HepG2 (cell line): ENCODE data around the gene PPM1M. TPM values are rescaled to one million over a fixed set of nuclear protein-coding genes. Genes with fewer than 3 reads are reported as not detected.

Experiments used
- ARID4A ChIP-seq: sonication (generic); formaldehyde crosslinking; IDR thresholded peaks from 2 replicates; pipeline ENCODE4 v1.5.0; 2020; ENCODE audit warnings: mild to moderate bottlenecking, missing genetic modification reagents, borderline replicate concordance
- BRD4 ChIP-seq: sonication (generic); formaldehyde crosslinking; IDR thresholded peaks from 2 replicates; pipeline ENCODE4 v1.4.0; 2020; ENCODE audit warnings: missing genetic modification reagents
- IRF2 ChIP-seq: IDR thresholded peaks from 2 replicates; pipeline ENCODE4 v1.6.1; 2018; ENCODE audit warnings: missing genetic modification reagents, missing compliant biosample characterization
- ISX ChIP-seq: sonication (generic); formaldehyde crosslinking; conservative IDR thresholded peaks from 2 replicates; pipeline ENCODE4 v1.5.0; 2020; ENCODE audit warnings: missing genetic modification reagents
- NFKBIZ ChIP-seq: IDR thresholded peaks from 2 replicates; pipeline ENCODE4 v1.6.1; 2018; ENCODE audit warnings: missing genetic modification reagents, missing compliant biosample characterization
- YEATS4 ChIP-seq: sonication (generic); formaldehyde crosslinking; IDR thresholded peaks from 2 replicates; pipeline ENCODE4 v1.4.0; 2020; ENCODE audit warnings: missing genetic modification reagents, borderline replicate concordance
- ZBTB26 ChIP-seq: IDR thresholded peaks from 2 replicates; pipeline ENCODE4 v1.6.1; 2016; ENCODE audit warnings: missing compliant biosample characterization, missing genetic modification reagents, borderline replicate concordance
- ZNF407 ChIP-seq: sonication (generic); formaldehyde crosslinking; IDR thresholded peaks from one replicate; pipeline ENCODE4 v1.5.1; 2020; ENCODE audit warnings: mild to moderate bottlenecking, missing genetic modification reagents; ENCODE audit errors: not compliant biosample characterization
- ZNF441 ChIP-seq: sonication (generic); formaldehyde crosslinking; IDR thresholded peaks from 2 replicates; pipeline ENCODE4 v1.7.0; 2021; ENCODE audit warnings: missing genetic modification reagents, borderline replicate concordance
- ZNF552 ChIP-seq: sonication (generic); formaldehyde crosslinking; IDR thresholded peaks from 2 replicates; pipeline ENCODE4 v1.9.0; 2022; ENCODE audit warnings: missing genetic modification reagents, mild to moderate bottlenecking, borderline replicate concordance
- ZNF749 ChIP-seq: sonication (generic); formaldehyde crosslinking; IDR thresholded peaks from 2 replicates; pipeline ENCODE4 v1.8.0; 2022; ENCODE audit warnings: mild to moderate bottlenecking, missing genetic modification reagents, moderate library complexity, borderline replicate concordance
- ZNF772 ChIP-seq: sonication (generic); formaldehyde crosslinking; IDR thresholded peaks from 2 replicates; pipeline ENCODE4 v1.5.0; 2020; ENCODE audit warnings: mild to moderate bottlenecking, missing genetic modification reagents
- ZSCAN20 ChIP-seq: sonication (generic); formaldehyde crosslinking; IDR thresholded peaks from 2 replicates; pipeline ENCODE4 v1.4.0; 2020; ENCODE audit warnings: missing genetic modification reagents, mild to moderate bottlenecking, borderline replicate concordance
- polyA plus RNA-seq, 8 experiments: library from polyadenylated mRNA; depleted of rRNA in 3 of 8; stranded (reverse) in 7 of 8; unstranded in 1 of 8; fragments of >200 nt; fragmentation: Illumina TruSeq in 4 of 8; extraction: Trizol in 4 of 8; gene quantifications; 2 replicates each; pipeline versions ENCODE4 v1.2.1 to v1.2.3, GENCODE V29; 2011 to 2016; ENCODE audit warnings: low read depth in 4 of 8, missing spikeins in 1 of 8, mixed read lengths in 1 of 8; ENCODE audit not compliant: insufficient read depth in 1 of 8
- total RNA-seq, 5 experiments: library from RNA; depleted of rRNA; stranded (reverse); fragments of >200 nt; fragmentation: Illumina TruSeq; extraction: Trizol; gene quantifications; 2 replicates each; pipeline ENCODE4 v1.2.3, GENCODE V29; 2016; ENCODE audit warnings: low read depth in 1 of 5

Gene PPM1M
- total and polyA plus RNA-seq, 2 of the 13 experiments (the other 11 are each of a cell fraction or from before 2014, with no cell fraction given), result 2.5 to 5.9 TPM

- peak; percentile 16; the same call in 1 of the 2 replicates for TF ChIP-seq ARID4A
- no peak for TF ChIP-seq ZNF407 (CRISPR knock-in tag)
- TF ChIP-seq ZNF552, result no peak
- TF ChIP-seq IRF2 (CRISPR knock-in tag), result no peak
- 0 out of 2 replicates have a peak, but pooled peaks have one; percentile 20 for TF ChIP-seq NFKBIZ (CRISPR knock-in tag)
- peak; percentile 92; the same call in 1 of the 2 replicates for TF ChIP-seq ZNF441
- TF ChIP-seq YEATS4 (CRISPR knock-in tag), result peak; percentile 56; the same call in 1 of the 2 replicates
- TF ChIP-seq ZNF749 (CRISPR knock-in tag), result 0 out of 2 replicates have a peak, but pooled peaks have one; percentile 23
- 0 out of 2 replicates have a peak, but pooled peaks have one; percentile 81 for TF ChIP-seq ZSCAN20 (CRISPR knock-in tag)
- no peak for TF ChIP-seq ZNF772
- peak; percentile 25; the same call in 1 of the 2 replicates for TF ChIP-seq BRD4 (CRISPR knock-in tag)
- no peak for TF ChIP-seq ZBTB26 (CRISPR knock-in tag)
- TF ChIP-seq ISX (CRISPR knock-in tag), result peak; percentile 87; the same call in 1 of the 2 replicates
Measured at GRCh38 chr3:52245322-52246263, at the start of gene PPM1M (continued).
